Adrenal gland (tissue), 5 donors: ENCODE measurements around the gene CEBPG.

Source experiments
- POLR2A ChIP-seq, 2 donors: fragments of 450-650 bp; IDR thresholded peaks; one replicate each; pipeline ENCODE4 v1.6.1; 2017; ENCODE audit warnings: antibody characterized with exemption in 2 of 2, mild to moderate bottlenecking in 2 of 2, moderate library complexity in 1 of 2
- TF ChIP-seq, protein P1 (sequence below), 6 experiments: fragments of 450-650 bp in 4 of 6; fragments of 200-600 bp in 2 of 6; sonication (generic) in 1 of 6; IDR thresholded peaks; 1 replicate in 5 of 6; 2 replicates in 1 of 6; pipeline versions ENCODE4 v1.5.1 to v1.8.0; 2016 to 2021; ENCODE audit warnings: antibody characterized with exemption in 6 of 6, mild to moderate bottlenecking in 2 of 6, moderate library complexity in 1 of 6
- donor health status: DM: no; HTN: no; CAD: no.

DNA sequence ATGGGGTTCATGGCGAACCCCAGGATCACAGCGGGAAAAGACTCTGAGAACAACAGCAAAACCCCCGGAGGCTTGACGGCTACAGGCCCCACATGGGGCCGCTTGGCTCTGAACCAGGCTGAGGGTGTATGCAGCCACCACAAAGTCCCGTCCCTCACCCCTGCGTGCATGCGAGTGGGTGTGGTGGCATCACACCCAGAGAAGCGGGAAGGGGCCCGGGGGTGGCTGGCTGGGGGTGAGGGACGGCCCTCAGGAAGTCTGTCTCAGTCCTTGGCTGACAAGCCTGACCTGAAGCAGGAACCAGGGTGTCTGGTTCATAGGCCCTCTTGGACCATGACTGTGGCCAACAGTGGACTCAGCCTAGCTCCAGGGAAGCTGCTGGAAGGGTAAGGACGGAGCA is 34.2 kb downstream of the CEBPG start:
- TF ChIP-seq, protein P1, sequence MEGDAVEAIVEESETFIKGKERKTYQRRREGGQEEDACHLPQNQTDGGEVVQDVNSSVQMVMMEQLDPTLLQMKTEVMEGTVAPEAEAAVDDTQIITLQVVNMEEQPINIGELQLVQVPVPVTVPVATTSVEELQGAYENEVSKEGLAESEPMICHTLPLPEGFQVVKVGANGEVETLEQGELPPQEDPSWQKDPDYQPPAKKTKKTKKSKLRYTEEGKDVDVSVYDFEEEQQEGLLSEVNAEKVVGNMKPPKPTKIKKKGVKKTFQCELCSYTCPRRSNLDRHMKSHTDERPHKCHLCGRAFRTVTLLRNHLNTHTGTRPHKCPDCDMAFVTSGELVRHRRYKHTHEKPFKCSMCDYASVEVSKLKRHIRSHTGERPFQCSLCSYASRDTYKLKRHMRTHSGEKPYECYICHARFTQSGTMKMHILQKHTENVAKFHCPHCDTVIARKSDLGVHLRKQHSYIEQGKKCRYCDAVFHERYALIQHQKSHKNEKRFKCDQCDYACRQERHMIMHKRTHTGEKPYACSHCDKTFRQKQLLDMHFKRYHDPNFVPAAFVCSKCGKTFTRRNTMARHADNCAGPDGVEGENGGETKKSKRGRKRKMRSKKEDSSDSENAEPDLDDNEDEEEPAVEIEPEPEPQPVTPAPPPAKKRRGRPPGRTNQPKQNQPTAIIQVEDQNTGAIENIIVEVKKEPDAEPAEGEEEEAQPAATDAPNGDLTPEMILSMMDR (IDR thresholded peaks at IDR 0.05), result no peak
- no peak for TF ChIP-seq POLR2A (IDR thresholded peaks at IDR 0.05)
